HL-60 (cell line): ENCODE data around the gene LAG3.

Experiments used
- POLR2AphosphoS5 ChIP-seq: IDR thresholded peaks from 2 replicates; pipeline ENCODE4 v1.6.1; 2012; ENCODE audit warnings: low read depth
- TF ChIP-seq, protein P1 (sequence below): IDR thresholded peaks from one replicate; pipeline ENCODE4 v1.5.1; 2011; ENCODE audit warnings: low read length, control low read depth, inconsistent platforms; ENCODE audit not compliant: insufficient read depth
- TF ChIP-seq, protein P2 (sequence below): IDR thresholded peaks from 2 replicates; pipeline ENCODE4 v1.6.1; 2012; ENCODE audit warnings: low read depth; ENCODE audit not compliant: insufficient replicate concordance

DNA sequence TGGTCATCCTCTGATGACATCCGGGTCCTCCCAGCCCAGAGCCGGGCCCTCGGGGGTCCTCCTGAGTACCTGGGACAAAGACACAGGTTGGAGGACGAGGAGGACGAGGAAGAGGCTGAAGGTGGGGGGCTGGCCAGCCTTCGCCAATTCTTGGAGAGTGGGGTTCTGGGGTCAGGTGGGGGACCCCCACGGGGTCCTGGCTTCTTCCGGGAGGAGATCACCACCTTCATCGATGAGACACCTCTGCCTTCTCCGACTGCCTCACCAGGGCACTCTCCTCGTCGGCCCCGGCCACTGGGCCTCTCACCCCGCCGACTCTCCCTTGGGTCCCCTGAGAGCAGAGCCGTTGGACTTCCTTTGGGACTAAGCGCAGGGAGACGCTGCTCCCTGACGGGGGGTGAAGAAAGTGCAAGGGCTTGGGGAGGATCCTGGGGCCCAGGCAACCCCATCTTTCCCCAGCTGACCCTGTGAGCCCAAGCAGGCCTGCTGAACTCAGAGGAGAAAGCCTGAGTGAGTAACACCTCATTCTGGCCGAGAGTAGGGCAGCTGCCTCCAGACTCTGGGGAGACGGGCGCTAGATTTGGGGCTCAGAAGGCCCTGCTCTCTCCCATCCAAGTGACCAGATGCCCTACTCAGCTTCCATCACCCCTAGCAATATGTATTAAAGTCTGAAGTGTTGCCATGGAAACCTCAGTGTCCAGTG lies 54.6 kb downstream of the LAG3 start:
- TF ChIP-seq, protein P1, sequence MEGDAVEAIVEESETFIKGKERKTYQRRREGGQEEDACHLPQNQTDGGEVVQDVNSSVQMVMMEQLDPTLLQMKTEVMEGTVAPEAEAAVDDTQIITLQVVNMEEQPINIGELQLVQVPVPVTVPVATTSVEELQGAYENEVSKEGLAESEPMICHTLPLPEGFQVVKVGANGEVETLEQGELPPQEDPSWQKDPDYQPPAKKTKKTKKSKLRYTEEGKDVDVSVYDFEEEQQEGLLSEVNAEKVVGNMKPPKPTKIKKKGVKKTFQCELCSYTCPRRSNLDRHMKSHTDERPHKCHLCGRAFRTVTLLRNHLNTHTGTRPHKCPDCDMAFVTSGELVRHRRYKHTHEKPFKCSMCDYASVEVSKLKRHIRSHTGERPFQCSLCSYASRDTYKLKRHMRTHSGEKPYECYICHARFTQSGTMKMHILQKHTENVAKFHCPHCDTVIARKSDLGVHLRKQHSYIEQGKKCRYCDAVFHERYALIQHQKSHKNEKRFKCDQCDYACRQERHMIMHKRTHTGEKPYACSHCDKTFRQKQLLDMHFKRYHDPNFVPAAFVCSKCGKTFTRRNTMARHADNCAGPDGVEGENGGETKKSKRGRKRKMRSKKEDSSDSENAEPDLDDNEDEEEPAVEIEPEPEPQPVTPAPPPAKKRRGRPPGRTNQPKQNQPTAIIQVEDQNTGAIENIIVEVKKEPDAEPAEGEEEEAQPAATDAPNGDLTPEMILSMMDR = no peak
- TF ChIP-seq, protein P2, sequence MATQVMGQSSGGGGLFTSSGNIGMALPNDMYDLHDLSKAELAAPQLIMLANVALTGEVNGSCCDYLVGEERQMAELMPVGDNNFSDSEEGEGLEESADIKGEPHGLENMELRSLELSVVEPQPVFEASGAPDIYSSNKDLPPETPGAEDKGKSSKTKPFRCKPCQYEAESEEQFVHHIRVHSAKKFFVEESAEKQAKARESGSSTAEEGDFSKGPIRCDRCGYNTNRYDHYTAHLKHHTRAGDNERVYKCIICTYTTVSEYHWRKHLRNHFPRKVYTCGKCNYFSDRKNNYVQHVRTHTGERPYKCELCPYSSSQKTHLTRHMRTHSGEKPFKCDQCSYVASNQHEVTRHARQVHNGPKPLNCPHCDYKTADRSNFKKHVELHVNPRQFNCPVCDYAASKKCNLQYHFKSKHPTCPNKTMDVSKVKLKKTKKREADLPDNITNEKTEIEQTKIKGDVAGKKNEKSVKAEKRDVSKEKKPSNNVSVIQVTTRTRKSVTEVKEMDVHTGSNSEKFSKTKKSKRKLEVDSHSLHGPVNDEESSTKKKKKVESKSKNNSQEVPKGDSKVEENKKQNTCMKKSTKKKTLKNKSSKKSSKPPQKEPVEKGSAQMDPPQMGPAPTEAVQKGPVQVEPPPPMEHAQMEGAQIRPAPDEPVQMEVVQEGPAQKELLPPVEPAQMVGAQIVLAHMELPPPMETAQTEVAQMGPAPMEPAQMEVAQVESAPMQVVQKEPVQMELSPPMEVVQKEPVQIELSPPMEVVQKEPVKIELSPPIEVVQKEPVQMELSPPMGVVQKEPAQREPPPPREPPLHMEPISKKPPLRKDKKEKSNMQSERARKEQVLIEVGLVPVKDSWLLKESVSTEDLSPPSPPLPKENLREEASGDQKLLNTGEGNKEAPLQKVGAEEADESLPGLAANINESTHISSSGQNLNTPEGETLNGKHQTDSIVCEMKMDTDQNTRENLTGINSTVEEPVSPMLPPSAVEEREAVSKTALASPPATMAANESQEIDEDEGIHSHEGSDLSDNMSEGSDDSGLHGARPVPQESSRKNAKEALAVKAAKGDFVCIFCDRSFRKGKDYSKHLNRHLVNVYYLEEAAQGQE = no peak
- no peak for TF ChIP-seq POLR2AphosphoS5
